ENCODE results near the gene IGFBP1. TPM values are rescaled to one million over a fixed set of nuclear protein-coding genes. Genes with fewer than 3 reads are reported as not detected.

The IGFBP1 gene
- polyA plus RNA-seq, 1 donor from 2014 or later: not detected

GRCh38 chr7:45881280-45881758, 7.0 kb upstream of the IGFBP1 start:
- H4K20me1 ChIP-seq (ENCODE audit: insufficient read depth): no peaks in the 10 kb centered on the region
- TF ChIP-seq EP300 (conservative IDR thresholded peaks at IDR 0.05; ENCODE audit: poor library complexity, severe bottlenecking) (no peak), RAD21 (conservative IDR thresholded peaks at IDR 0.05) (no peak), TAF1 (IDR thresholded peaks at IDR 0.05; ENCODE audit: low read depth) (no peak), POLR2AphosphoS5 (IDR thresholded peaks at IDR 0.05) (no peak)
- no peak overlapping the region for H3K27ac ChIP-seq (ENCODE audit: low read length)
- H3K9me3 ChIP-seq (ENCODE audit: low read length): peaks cover 11% of the 10 kb centered on the region
- H3K9ac ChIP-seq (ENCODE audit: low read length): no peak overlapping the region
- no peaks in the 10 kb centered on the region for H3K9me2 ChIP-seq (ENCODE audit: insufficient read depth, low read length)
- H3K4me3 ChIP-seq (ENCODE audit: low read length): no peak overlapping the region
- H3F3A ChIP-seq (ENCODE audit: insufficient read depth, low read length, poor library complexity, severe bottlenecking): no peaks in the 10 kb centered on the region
- H3K36me3 ChIP-seq (ENCODE audit: insufficient read depth, low read length): no peaks in the 10 kb centered on the region
- H3K4me2 ChIP-seq (ENCODE audit: low read length): no peak overlapping the region
- no peak overlapping the region for H2AFZ ChIP-seq (ENCODE audit: low read depth, low read length)
- H3K27me3 ChIP-seq (ENCODE audit: insufficient read depth, low read depth, low read length): no peaks in the 10 kb centered on the region
- no peaks in the 10 kb centered on the region for H3K79me2 ChIP-seq (replicated peaks; ENCODE audit: insufficient read depth, low read length)

DNA sequence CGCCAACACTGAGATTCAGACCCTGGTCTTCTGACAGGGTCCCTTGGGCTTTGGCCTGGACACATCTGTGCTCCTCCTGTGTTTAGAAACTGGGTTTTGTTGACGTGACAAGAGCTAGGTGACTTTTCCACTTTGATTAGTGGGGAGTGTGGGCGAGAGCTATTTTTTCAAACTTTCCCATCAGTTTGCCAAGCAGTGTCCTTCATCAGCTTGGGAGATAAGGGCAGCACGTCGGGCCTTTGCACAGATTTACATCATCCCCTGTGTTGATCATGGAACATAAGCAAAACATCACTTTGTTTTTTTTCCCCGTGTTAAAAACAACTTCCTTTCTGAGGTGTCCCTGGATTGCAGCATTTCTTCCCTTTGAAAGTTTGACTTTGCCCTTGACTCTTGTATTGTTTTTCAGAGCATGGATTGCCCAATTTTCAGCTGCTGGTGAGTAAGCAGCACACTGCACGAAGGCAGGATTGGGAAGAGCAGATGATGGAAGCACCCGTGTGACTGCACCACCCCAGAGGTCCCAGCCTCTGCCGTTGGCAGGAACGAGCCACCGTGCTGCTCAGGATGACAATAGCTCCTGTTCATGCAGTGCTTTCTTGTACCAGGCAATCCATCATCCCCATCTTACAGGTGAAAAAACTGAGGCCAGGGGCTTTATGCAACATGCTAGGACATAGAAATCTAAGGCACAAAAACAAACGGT, 6.4 kb upstream of the IGFBP1 start:
- no peaks in the 10 kb centered on the region for H3K36me3 ChIP-seq (ENCODE audit: insufficient read depth, low read length)
- H3K4me2 ChIP-seq (ENCODE audit: low read length): no peak overlapping the region
- peaks cover 9% of the 10 kb centered on the region for H3K9me3 ChIP-seq (ENCODE audit: low read length)
- H3K79me2 ChIP-seq (replicated peaks; ENCODE audit: insufficient read depth, low read length): no peaks in the 10 kb centered on the region
- TF ChIP-seq TAF1 (IDR thresholded peaks at IDR 0.05; ENCODE audit: low read depth) (no peak), EZH2 (IDR thresholded peaks at IDR 0.05; ENCODE audit: borderline replicate concordance, insufficient read depth, low read length, poor library complexity, severe bottlenecking) (no peak), REST (IDR thresholded peaks at IDR 0.05; ENCODE audit: borderline replicate concordance) (no peak), RAD21 (conservative IDR thresholded peaks at IDR 0.05) (no peak), SMC3 (conservative IDR thresholded peaks at IDR 0.05; ENCODE audit: poor library complexity) (no peak), MXI1 (conservative IDR thresholded peaks at IDR 0.05; ENCODE audit: poor library complexity, severe bottlenecking) (no peak)
- TF ChIP-seq, protein P1, sequence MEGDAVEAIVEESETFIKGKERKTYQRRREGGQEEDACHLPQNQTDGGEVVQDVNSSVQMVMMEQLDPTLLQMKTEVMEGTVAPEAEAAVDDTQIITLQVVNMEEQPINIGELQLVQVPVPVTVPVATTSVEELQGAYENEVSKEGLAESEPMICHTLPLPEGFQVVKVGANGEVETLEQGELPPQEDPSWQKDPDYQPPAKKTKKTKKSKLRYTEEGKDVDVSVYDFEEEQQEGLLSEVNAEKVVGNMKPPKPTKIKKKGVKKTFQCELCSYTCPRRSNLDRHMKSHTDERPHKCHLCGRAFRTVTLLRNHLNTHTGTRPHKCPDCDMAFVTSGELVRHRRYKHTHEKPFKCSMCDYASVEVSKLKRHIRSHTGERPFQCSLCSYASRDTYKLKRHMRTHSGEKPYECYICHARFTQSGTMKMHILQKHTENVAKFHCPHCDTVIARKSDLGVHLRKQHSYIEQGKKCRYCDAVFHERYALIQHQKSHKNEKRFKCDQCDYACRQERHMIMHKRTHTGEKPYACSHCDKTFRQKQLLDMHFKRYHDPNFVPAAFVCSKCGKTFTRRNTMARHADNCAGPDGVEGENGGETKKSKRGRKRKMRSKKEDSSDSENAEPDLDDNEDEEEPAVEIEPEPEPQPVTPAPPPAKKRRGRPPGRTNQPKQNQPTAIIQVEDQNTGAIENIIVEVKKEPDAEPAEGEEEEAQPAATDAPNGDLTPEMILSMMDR (IDR thresholded peaks at IDR 0.05; ENCODE audit: poor library complexity, severe bottlenecking): no peak
- no peak overlapping the region for H3K27ac ChIP-seq (ENCODE audit: low read length)
- no peaks in the 10 kb centered on the region for H4K20me1 ChIP-seq (ENCODE audit: insufficient read depth)
- no peak overlapping the region for H3K9ac ChIP-seq (ENCODE audit: low read length)
- H3K27me3 ChIP-seq (ENCODE audit: insufficient read depth, low read depth, low read length): peaks cover 2% of the 10 kb centered on the region
- no peak overlapping the region for H3K4me3 ChIP-seq (ENCODE audit: low read length)
- H2AFZ ChIP-seq (ENCODE audit: low read depth, low read length): no peak overlapping the region
- no peaks in the 10 kb centered on the region for H3K9me2 ChIP-seq (ENCODE audit: insufficient read depth, low read length)
- H3F3A ChIP-seq (ENCODE audit: insufficient read depth, low read length, poor library complexity, severe bottlenecking): no peaks in the 10 kb centered on the region

Data from neural cell (in vitro differentiated cells).